ENCODE results near the gene EPHA4.

EPHA4 gene

DNA sequence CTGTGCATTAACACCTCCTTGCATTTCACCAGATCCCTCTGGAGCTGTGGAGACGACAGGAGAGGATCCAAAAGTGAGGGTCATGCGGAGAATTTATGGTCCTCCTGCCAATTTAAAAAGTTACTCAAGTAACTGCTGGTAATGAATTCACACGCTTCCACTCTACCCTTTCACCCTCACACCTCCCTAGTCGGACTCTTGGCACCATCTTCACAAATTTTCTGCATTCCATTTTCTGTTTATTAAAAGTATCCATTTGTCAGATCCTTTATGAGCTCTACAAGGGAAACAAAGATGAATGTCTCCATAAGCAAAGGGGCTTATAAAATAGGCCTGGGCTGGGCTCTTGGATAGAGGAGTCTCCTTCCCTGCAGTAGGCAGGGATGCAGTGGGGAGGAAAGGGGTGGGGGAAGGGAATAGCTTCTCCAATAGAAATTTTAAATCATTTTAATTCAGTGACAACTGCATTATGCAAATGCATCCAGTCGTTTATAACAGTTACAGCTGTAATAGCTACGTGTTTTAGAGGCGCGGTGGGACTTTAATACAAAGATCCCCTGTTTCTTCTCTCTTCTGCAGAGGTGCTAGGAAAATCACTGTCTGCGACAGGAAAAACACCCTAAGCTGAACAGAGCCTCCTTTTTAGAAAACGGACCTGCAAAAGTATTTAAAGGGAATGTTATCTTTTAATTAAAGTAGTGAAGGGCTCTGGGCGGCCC is 132.2 kb downstream of the EPHA4 start:
- no peak for DNase-seq (ENCODE audit: low read depth)

DNA sequence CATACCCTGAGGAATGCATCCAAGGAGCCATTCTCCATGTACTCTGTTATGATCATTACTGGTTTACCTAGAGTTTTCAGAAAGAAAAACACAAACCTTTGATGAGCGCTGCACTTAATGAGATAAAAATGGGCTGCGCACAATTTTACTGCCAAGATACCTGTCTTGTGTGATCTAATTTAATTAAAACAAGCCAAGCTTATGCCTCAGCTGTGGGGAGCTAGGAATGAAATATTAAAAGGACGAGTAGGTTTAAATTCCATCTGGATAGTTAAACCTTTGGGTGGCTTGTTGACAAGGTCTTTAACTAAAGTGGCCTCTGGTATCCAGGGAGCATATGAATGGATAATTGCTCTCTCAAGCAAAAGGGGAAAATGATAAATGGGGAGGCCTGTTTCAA is 135.0 kb downstream of the EPHA4 start:
- DNase-seq (ENCODE audit: low read depth) = no peak

DNA sequence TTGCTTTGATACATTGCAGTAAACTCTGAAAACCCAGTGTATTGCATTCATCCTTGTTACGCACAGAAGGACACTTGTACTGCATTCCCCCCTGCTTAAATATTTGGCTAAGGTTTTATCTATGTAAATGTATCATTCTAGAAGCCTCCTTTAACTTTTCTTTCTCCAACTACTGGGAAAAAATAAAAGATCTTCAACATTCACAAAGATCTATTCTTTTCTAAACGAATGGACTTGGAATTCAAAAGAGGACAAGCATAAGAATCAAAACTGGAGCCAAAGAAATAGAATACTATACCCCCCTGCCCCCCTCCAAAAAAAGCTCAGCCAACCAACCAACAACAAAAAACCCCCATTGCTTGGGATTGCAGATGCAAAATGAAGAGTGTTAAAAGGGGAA is 136.9 kb downstream of the EPHA4 start:
- DNase-seq (ENCODE audit: low read depth) = no peak

- DNase-seq (ENCODE audit: low read depth) = no peak
Measured at GRCh38 chr2:221434142-221434541, 138.0 kb downstream of the EPHA4 start.

GRCh38 chr2:221431477-221431876 is 140.6 kb downstream of the EPHA4 start:
- DNase-seq (ENCODE audit: low read depth) = no peak

DNA sequence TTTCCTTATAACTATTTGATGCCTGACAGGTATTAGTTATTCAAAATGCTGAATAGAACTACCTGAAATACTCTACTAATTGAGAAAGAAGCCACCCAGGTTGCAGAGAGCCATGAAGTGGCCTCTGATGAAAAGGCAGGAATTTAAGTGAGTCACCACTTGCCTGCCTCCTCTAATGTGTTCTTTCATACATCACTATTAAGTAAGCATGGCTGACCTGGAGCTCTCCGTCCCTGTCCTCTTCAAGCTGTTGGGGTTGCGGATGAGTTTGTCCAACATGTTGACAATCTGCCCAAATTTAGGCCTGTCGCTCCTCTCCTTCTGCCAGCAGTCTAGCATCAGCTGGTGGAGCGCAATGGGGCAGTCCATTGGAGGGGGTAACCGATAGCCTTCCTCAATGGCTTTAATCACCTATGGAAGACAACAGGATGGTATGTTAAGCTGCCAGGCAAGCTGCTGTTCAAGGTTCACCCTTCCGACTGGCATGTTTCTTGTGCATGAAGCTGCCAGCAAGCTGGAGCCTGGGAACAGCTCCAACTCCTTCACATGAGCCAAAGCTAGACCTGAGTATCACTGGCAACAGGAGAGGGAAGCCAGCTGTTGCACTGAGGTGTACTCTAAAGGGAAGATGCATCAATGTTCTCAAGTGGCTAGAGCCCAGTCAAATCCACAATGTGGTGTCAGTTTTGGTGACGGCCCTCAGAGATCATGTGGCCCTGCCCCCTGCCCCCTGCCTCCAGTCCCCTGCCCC is 142.2 kb downstream of the EPHA4 start:
- no peak for DNase-seq (ENCODE audit: low read depth)

GRCh38 chr2:221428896-221429295 is 143.2 kb downstream of the EPHA4 start:
- no peak for DNase-seq (ENCODE audit: low read depth)

- DNase-seq (ENCODE audit: low read depth) = no peak
Measured at GRCh38 chr2:221426929-221427328, 145.2 kb downstream of the EPHA4 start.

- no peak for DNase-seq (ENCODE audit: low read depth)
Measured at GRCh38 chr2:221425891-221426290, 146.2 kb downstream of the EPHA4 start.

GRCh38 chr2:221425353-221425752 is 146.8 kb downstream of the EPHA4 start:
- DNase-seq (ENCODE audit: low read depth) = no peak

- DNase-seq (ENCODE audit: low read depth) = no peak
Measured at GRCh38 chr2:221423210-221423804, 148.8 kb downstream of the EPHA4 start.

DNA sequence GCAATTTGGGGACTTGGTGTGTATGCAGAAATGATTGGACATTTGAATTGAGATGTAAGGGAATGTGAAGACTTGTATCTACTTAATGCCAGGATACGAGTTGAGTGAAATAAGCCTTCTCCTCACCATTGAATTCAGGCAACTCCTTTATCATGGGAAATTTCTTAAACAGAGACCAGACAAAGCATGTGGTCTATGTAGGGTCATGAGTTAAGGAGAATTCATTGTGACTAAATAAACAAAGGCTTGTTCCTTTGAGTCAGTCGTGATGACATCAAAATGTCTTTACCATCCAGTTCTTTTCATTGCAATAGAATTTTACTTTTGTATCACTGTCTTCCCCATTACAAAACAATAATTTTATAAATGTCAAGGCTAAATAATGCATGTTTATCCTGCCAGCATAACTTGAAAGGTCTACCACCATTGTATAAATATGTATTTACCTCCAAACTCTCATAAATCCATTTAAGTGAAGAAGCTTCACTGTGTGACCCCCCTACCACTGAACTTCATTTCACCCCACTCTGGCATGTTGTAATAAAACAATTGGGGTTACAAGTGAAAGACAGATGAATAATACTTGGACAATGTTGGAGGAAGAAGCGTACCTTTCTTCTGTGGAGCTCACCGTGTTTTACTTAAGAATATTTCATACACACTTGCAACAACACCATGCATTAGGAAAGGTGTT is 149.4 kb downstream of the EPHA4 start:
- no peak for DNase-seq (ENCODE audit: low read depth)

- DNase-seq (ENCODE audit: low read depth) = peak; percentile 76
Measured at GRCh38 chr2:221420245-221420644, 151.9 kb downstream of the EPHA4 start.

- DNase-seq (ENCODE audit: low read depth) = no peak
Measured at GRCh38 chr2:221415789-221416188, 156.3 kb downstream of the EPHA4 start.

DNA sequence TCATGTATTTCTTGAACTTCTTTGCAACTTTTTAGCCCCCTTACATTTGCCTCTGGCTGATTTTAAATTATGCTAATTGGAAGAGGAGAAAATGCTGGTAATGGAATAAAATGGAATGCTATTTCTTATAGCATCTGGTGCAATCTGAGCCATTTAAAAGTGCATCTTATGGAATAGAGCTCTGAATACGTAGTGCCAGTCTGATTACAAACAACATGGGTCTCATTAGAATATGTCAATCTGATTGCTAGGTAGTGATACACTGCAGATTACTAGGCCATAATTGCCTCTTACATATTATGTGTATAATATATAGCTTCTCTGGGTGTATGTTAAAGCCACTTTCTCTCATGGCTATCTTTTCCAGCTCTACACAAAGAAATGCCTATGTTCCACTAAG is 159.1 kb downstream of the EPHA4 start:
- no peak for DNase-seq (ENCODE audit: low read depth)

GRCh38 chr2:221410487-221410886 is 161.6 kb downstream of the EPHA4 start:
- no peak for DNase-seq (ENCODE audit: low read depth)

DNA sequence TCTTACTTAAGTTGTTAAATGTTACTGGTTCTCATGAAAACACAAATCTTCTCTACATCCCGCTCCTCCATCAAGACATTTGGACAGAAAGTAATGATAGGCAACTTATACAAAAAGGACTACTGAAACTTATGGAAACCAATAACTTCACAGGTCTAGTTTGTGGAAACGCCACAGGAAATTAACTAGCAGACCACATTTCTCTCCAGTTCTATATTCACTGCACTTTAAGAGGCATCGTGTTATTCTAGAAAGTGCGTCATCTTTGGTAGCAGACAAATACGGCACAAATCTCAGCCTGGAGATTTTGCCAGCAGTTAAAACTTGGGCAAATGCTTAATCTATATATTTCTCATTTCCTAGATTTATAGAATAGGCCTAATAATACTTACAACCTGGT is 164.3 kb downstream of the EPHA4 start:
- no peak for DNase-seq (ENCODE audit: low read depth)

GRCh38 chr2:221405521-221405920 is 166.6 kb downstream of the EPHA4 start:
- DNase-seq (ENCODE audit: low read depth) = no peak

GRCh38 chr2:221402072-221402471 is 170.0 kb downstream of the EPHA4 start:
- DNase-seq (ENCODE audit: low read depth) = no peak

DNA sequence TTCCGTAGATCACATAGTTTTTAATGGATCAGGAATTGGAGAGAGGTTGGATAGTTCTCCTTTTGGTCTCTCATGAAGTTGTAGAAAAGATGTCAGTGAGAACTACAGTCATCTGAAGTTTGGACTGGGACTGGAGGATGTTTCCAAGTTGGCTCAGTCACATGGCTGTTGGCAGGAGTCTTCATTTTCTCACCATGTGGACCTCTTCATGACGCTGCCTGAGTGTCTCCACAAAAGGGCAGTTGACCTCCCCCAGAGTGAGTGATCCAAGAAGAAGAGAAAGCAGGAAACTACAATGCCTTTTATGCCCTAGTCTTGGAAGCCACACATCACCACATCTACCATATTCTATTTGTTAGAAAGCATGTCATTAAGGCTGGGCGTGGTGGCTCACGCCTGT is 171.7 kb downstream of the EPHA4 start:
- no peak for DNase-seq (ENCODE audit: low read depth)

GRCh38 chr2:221399183-221399582 is 172.9 kb downstream of the EPHA4 start:
- no peak for DNase-seq (ENCODE audit: low read depth)

DNA sequence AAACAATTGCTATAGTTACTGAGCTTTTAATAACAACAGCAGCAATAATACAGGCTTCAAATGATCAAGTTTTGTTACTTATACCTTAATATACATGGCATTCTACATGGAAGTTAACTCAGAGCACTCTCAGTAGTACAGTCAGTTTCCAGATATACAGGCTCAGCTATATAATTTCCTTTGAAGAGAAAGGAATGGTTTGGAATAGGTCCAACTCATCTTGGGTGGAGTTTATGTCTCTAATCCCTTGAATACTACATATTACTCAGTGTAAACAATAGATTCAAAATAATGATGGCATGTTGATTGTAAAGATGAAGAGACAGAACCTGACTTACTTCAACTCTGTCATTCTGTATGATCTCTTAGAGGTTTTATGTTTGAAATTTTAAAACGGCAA is 174.9 kb downstream of the EPHA4 start:
- no peak for DNase-seq (ENCODE audit: low read depth)

Measured in CMK (cell line).